ENCODE measurements around the gene PRR23E.

PRR23E gene

DNA sequence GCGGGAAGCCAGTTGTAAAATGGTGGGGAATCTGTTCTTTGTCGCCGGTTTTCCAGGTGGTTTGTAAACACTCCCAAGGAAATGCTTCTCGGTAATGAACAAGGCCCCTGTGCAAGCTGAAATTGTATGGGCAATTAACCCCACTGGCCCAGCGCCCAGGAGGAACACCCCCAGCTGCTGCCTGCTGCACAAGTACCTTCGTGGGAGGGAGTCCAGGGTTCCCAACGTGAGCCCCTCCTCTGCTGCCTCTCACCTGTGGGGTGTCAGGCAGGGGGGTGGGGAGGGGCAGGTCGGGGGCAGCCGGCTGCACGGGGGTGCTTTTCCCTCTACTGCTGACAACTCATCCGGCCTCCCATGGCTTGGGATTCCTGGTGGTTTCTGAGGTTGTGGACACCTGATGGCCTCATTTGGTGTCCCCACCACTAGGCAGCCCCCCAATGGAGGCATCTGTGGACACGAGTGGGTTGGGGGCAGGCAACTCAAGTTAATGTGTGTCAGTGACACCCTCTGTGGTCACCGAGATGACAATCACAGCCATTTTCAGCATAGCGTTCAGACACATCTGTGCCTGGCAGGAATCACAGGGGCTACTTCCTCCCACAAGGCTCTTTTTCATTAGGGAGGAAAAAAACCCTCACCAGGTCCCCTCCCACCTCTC, 35.6 kb upstream of the PRR23E start:
- no peak overlapping the region for H3K4me3 ChIP-seq (ENCODE audit: low read length)
- DNase-seq (ENCODE audit: low read depth), result no peak
- no peak for TF ChIP-seq CTCF (conservative IDR thresholded peaks at IDR 0.05; ENCODE audit: low read length)

- no peak for TF ChIP-seq CTCF (conservative IDR thresholded peaks at IDR 0.05; ENCODE audit: low read length)
- no peak for DNase-seq (ENCODE audit: low read depth)
Measured at GRCh38 chr3:127158614-127159229, 34.2 kb upstream of the PRR23E start.

DNA sequence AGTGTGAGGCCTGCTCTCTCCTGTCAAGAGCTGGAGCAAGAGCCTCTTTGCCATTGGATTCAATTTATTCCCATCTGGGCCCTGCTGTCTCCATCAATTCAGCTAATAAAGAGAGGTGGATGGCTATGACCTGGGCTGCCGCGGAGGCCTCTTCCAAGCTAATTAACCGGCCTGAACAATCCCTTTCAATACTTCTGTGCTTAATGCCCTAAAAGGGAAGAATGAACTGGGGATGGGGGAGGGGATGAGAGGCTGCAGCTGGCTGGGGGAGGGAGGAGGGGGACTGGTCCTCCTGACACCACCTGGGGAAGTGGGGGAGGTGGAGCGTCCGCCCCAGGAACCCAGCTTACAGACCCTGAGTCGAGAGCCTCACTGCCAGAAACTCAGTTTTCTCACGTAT, 33.4 kb upstream of the PRR23E start:
- H3K4me3 ChIP-seq (ENCODE audit: low read length), result no peak overlapping the region
- no peak for DNase-seq (ENCODE audit: low read depth)
- no peak for TF ChIP-seq CTCF (conservative IDR thresholded peaks at IDR 0.05; ENCODE audit: low read length)

More at GRCh38 chr3:127158614-127159229, 34.2 kb upstream of the PRR23E start:
- no peak overlapping the region for H3K4me3 ChIP-seq (ENCODE audit: low read length)

DNA sequence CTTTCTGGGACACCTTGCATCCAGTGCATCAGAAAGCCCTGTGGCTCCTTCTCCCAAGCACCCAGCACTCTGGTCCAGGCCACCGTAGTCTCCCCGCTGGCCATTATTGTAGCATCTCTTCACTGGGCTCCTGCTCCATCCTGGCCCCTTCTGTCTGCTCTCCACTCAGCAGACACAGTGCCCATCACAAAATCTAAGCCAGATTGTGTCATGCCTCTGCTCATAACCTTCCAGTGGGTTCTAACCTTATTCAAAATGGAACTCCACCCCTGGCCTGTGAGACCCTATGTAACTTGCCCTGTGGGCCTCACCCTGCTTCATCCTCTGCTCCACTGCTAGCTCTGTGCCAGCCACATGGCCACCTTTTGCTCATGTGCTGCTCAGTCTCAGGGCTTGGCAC, 31.7 kb upstream of the PRR23E start:
- no peak for TF ChIP-seq CTCF (conservative IDR thresholded peaks at IDR 0.05; ENCODE audit: low read length)
- no peak for DNase-seq (ENCODE audit: low read depth)
- no peak overlapping the region for H3K4me3 ChIP-seq (ENCODE audit: low read length)

DNA sequence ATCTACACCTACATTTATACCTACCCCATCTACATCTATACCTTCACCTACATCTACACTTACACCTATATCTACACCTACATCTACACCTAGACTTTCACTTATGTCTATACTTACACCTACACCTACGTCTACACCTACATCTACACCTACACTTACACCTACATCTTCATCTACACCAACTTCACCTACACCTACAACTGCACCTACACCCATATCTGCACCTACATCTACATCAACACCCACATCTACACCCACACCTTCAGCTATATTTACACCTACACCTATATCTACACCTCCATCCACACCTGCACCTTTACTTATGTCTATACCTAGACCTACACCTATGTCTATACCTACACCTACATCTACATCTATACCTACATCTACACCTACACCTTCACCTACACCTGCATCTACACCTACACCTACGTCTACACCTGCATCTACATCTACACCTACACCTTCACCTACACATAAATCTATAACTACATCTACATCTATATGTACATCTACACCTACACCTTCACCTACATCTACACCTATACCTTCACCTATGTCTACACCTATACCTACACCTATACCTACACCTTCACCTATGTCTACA, 30.9 kb upstream of the PRR23E start:
- no peak overlapping the region for H3K4me3 ChIP-seq (ENCODE audit: low read length)
- no peak for TF ChIP-seq CTCF (conservative IDR thresholded peaks at IDR 0.05; ENCODE audit: low read length)
- DNase-seq (ENCODE audit: low read depth), result no peak

DNA sequence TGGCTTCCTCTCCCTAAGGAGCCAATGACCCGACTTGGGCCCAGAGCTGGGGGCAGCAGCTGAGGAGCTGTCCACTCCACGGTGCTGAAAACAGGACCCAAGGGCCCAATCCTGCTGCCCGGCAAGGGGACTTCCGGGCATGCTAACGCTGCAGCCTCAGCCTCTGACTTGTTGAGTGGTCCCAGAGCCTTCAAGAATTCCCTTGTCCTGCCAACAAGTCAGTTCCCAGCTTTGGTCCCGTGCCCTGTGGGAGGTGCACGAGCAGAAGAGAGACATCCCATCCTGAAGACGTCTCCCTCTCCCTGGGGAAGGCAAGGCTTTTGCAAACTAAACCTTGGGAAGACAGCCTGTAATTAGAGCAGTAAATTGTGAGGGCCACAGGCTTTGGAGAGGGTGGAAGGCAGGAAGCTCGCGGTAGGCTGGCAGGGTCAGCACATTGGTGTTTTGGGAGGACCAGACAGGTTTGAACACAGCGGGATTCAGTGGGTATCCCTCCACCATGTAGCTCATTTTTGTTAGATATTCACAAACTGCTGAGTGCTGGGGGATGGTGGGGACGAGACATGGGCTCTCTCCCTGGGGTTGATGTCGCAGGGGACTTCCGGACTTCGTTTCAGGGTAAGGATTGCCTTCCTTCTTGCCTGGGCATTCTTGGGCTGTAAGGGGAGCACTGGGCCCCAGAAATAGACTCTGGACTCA, 29.8 kb upstream of the PRR23E start:
- H3K4me3 ChIP-seq (ENCODE audit: low read length), result no peak overlapping the region
- DNase-seq (ENCODE audit: low read depth), result no peak
- no peak for TF ChIP-seq CTCF (conservative IDR thresholded peaks at IDR 0.05; ENCODE audit: low read length)
